Prostate gland (tissue), 2 donors: ENCODE measurements around the gene MICU1. TPM values are rescaled to one million over a fixed set of nuclear protein-coding genes. Genes with fewer than 3 reads are reported as not detected.

Experiments used
- DNase-seq: peaks from one replicate; pipeline ENCODE4 v3.0.0-alpha.2; 2019; ENCODE audit warnings: low spot score
- H3K27ac ChIP-seq, 2 donors: fragments of 200-600 bp; sonication (generic); 2 replicates each; pipeline ENCODE4 v1.5.1; 2017 to 2019
- H3K27me3 ChIP-seq: fragments of 200-600 bp; sonication (generic); replicated peaks from 2 replicates; pipeline ENCODE4 v1.5.1; 2019; ENCODE audit not compliant: insufficient read depth
- H3K36me3 ChIP-seq, 2 donors: fragments of 200-600 bp; sonication (generic); 1 replicate in 1 of 2; 2 replicates in 1 of 2; pipeline versions ENCODE4 v1.5.1 to v1.8.1; 2017 to 2019
- H3K4me1 ChIP-seq: fragments of 200-600 bp; sonication (generic); replicated peaks from 2 replicates; pipeline ENCODE4 v1.5.1; 2019
- H3K4me3 ChIP-seq, 2 donors: fragments of 200-600 bp; sonication (generic); 2 replicates each; pipeline ENCODE4 v1.5.1; 2017 to 2019
- H3K9me3 ChIP-seq: fragments of 200-600 bp; sonication (generic); 2 replicates; pipeline ENCODE4 v1.5.1; 2017
- CTCF ChIP-seq, 4 experiments: fragments of 200-600 bp in 2 of 4; fragments of 450-650 bp in 2 of 4; sonication (generic) in 2 of 4; IDR thresholded peaks; 1 replicate in 3 of 4; 2 replicates in 1 of 4; pipeline ENCODE4 v1.5.1; 2016 to 2019; ENCODE audit warnings: antibody characterized with exemption in 4 of 4, mild to moderate bottlenecking in 2 of 4, moderate library complexity in 2 of 4
- POLR2A ChIP-seq: fragments of 450-650 bp; IDR thresholded peaks from one replicate; pipeline ENCODE4 v1.6.1; 2016; ENCODE audit warnings: antibody characterized with exemption, mild to moderate bottlenecking
- POLR2AphosphoS5 ChIP-seq: sonication (generic); formaldehyde crosslinking; IDR thresholded peaks from one replicate; pipeline ENCODE4 v1.6.1; 2017; ENCODE audit warnings: antibody characterized with exemption
- WGBS: methylation state at CpG from one replicate; pipeline ENCODE4 v1.1.5; 2018; 5-methylcytosine and 5-hydroxymethylcytosine counted together
- intact Hi-C: fragments of 100-400 bp; cut with DNase I; formaldehyde crosslinking; loops from one replicate; pipeline ENCODE4 v1.14.2; 2022
- total RNA-seq, 2 donors: library from RNA; depleted of rRNA; stranded (reverse); fragments of >200 nt; gene quantifications; one replicate each; pipeline ENCODE4 v1.1.0, GENCODE V29; 2016

MICU1 gene
- total RNA-seq, 2 donors from 2014 or later = 41.0 to 42.0 TPM

GRCh38 chr10:72364239-72364777 lies 261.6 kb downstream of the MICU1 start:
- peak; percentile 79 for DNase-seq
- Histone ChIP-seq H3K27me3 (no peaks in the 10 kb centered on the region), H3K27ac (peak overlapping the region in 1 of 2 donors; percentile 30), H3K36me3 (peaks cover 0 to 8% of the 10 kb centered on the region in 2 donors), H3K4me3 (no peak overlapping the region), H3K9me3 (no peaks in the 10 kb centered on the region), H3K4me1 (no peaks in the 10 kb centered on the region)
- TF ChIP-seq POLR2AphosphoS5 (peak; percentile 82), POLR2A (peak; percentile 22), CTCF (IDR thresholded peaks at IDR 0.05) (peak; percentile 68 to 98 (median 92))
- WGBS = 4% methylated on average over 12 of the region's 12 CpGs
- intact Hi-C loops = loop anchor here (2.0 to 10.0 kb wide), 4 partner anchors 470 to 793 kb away; no protein-coding TSS in a partner anchor

DNA sequence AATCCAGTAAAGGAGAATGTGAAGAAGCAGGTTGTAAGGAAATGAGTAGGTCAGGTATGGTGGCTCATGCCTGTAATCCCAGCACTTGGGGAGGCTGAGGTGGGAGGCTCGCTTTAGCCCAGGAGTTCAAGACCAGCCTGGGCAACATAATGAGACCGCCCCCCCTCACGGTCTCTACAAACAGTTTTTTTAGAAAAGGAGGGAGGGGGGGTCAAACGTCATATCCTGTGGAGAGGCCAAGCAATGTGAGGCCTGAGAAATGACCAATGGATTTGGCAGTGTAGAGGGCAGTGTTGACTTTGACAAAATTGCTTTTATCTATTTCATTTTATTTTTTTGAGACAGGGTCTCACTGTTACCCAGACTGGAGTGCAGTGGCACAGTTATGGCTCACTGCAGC lies 268.9 kb downstream of the MICU1 start:
- intact Hi-C loops = loop anchor here (5.0 kb wide), 1 partner anchor 335 kb away; the partner anchor contains the start of gene MCU
- H3K9me3 ChIP-seq = no peaks in the 10 kb centered on the region
- 76% methylated on average over 4 of the region's 4 CpGs for WGBS
- peaks cover 11% of the 10 kb centered on the region for H3K4me1 ChIP-seq
- TF ChIP-seq CTCF (IDR thresholded peaks at IDR 0.05) (no peak), POLR2A (no peak), POLR2AphosphoS5 (no peak)
- no peak for DNase-seq
- no peaks in the 10 kb centered on the region for H3K27me3 ChIP-seq
- no peaks in the 10 kb centered on the region for H3K36me3 ChIP-seq
- no peak overlapping the region for H3K27ac ChIP-seq
- no peak overlapping the region for H3K4me3 ChIP-seq

- intact Hi-C loops = loop anchor here (5.0 kb wide), 1 partner anchor 336 kb away; the partner anchor contains the start of gene MCU
- TF ChIP-seq POLR2A (no peak), CTCF (IDR thresholded peaks at IDR 0.05) (no peak), POLR2AphosphoS5 (no peak)
- H3K27me3 ChIP-seq = no peaks in the 10 kb centered on the region
- peaks cover 11% of the 10 kb centered on the region for H3K4me1 ChIP-seq
- H3K9me3 ChIP-seq = no peaks in the 10 kb centered on the region
- H3K4me3 ChIP-seq = no peak overlapping the region
- H3K36me3 ChIP-seq = no peaks in the 10 kb centered on the region
- H3K27ac ChIP-seq = no peak overlapping the region
- DNase-seq = no peak
- 96% methylated on average over 6 of the region's 6 CpGs for WGBS
These were observed 269.8 kb downstream of the MICU1 start for GRCh38 chr10:72356115-72356514.

DNA sequence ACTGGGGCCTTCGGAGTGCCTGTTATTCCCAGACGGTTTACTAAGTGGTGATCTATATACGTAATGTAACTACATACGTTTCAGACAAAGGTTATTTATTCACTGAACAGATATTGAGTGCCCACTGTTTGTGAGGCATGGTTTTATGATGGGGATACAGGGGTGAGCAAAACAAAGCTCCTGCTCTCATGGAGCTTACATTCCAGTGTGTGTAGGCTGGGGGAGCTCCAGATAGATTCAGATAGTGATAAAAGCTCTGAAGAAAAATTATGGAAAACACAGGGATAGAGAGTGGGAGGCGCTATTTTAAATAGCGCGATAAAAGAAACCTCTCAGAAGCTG lies 270.7 kb downstream of the MICU1 start:
- peak overlapping the region; percentile 91 to 97 for H3K27ac ChIP-seq
- 24% methylated on average over 7 of the region's 7 CpGs for WGBS
- no peaks in the 10 kb centered on the region for H3K9me3 ChIP-seq
- no peaks in the 10 kb centered on the region for H3K36me3 ChIP-seq
- H3K4me1 ChIP-seq = peaks cover 11% of the 10 kb centered on the region
- DNase-seq = no peak
- H3K27me3 ChIP-seq = no peaks in the 10 kb centered on the region
- H3K4me3 ChIP-seq = peak overlapping the region; percentile 53 to 81
- TF ChIP-seq POLR2AphosphoS5 (no peak), POLR2A (no peak), CTCF (IDR thresholded peaks at IDR 0.05) (no peak)
- intact Hi-C loops = loop anchor here (5.0 kb wide), 1 partner anchor 337 kb away; the partner anchor contains the start of gene MCU
